Fibroblast of skin of abdomen (primary cell): Measurements from ENCODE around the gene CLDN6.

ENCODE experiments used
- DNase-seq: peaks from one replicate; pipeline ENCODE4 v3.0.0-alpha.2; 2013

Gene CLDN6

GRCh38 chr16:3027489-3027795 lies 9.5 kb upstream of the CLDN6 start:
- no peak for DNase-seq

- DNase-seq: no peak
Measured at GRCh38 chr16:3026609-3027488, 8.9 kb upstream of the CLDN6 start.

GRCh38 chr16:3026003-3026378 lies 8.0 kb upstream of the CLDN6 start:
- no peak for DNase-seq

- no peak for DNase-seq
Measured at GRCh38 chr16:3025032-3026002, 7.3 kb upstream of the CLDN6 start.

GRCh38 chr16:3023669-3024478 lies 5.9 kb upstream of the CLDN6 start, which contains the start of the genes HCFC1R1 and THOC6:
TSS of gene HCFC1R1 (minus strand) at chr16:3023942. CDS start at chr16:3023941, 1 bp downstream.
TSS of gene THOC6 (plus strand) at chr16:3024035. CDS start at chr16:3024327, 292 bp downstream.
- DNase-seq: peak; percentile 98

GRCh38 chr16:3023415-3023668 lies 5.4 kb upstream of the CLDN6 start:
- DNase-seq: peak; percentile 84

- peak; percentile 50 for DNase-seq
Measured at GRCh38 chr16:3022684-3023414, 4.9 kb upstream of the CLDN6 start.

GRCh38 chr16:3022208-3022683 lies 4.3 kb upstream of the CLDN6 start:
- peak; percentile 98 for DNase-seq

- DNase-seq: peak; percentile 98
Measured at GRCh38 chr16:3021449-3022207, 3.6 kb upstream of the CLDN6 start.

- DNase-seq: peak; percentile 93
Measured at GRCh38 chr16:3020604-3021448, 2.8 kb upstream of the CLDN6 start.

GRCh38 chr16:3020247-3020603 lies 2.2 kb upstream of the CLDN6 start, which contains the start of gene TNFRSF12A:
TSS of gene TNFRSF12A (plus strand) at chr16:3020368. CDS start at chr16:3020398, 30 bp downstream.
- peak; percentile 86 for DNase-seq

- no peak for DNase-seq
Measured at GRCh38 chr16:3019594-3020246, 1.7 kb upstream of the CLDN6 start.

- no peak for DNase-seq
Measured at GRCh38 chr16:3017344-3017743, 639 bp downstream of the CLDN6 start.

GRCh38 chr16:3015865-3016521 lies 2.0 kb downstream of the CLDN6 start:
- no peak for DNase-seq

GRCh38 chr16:3014971-3015370 lies 3.0 kb downstream of the CLDN6 start:
- DNase-seq: no peak

- DNase-seq: no peak
Measured at GRCh38 chr16:3013998-3014690, 3.8 kb downstream of the CLDN6 start.

- DNase-seq: no peak
Measured at GRCh38 chr16:3013491-3013951, 4.5 kb downstream of the CLDN6 start.

GRCh38 chr16:3012828-3013420 lies 5.1 kb downstream of the CLDN6 start, which contains the start of gene CLDN9:
TSS of gene CLDN9 (plus strand) at chr16:3012923. CDS start at chr16:3013363, 440 bp downstream.
- DNase-seq: no peak
